OCI-LY1 (cell line): ENCODE results near the gene IFITM2.
"Not testable (repeated sequence)": the region's sequence is repeated elsewhere in the genome, so short reads cannot be mapped to it uniquely, and the experiment has no call there.

Experiments
- CTCF ChIP-seq: fragments of 200-600 bp; sonication (generic), shearing (Covaris generic); IDR thresholded peaks from 2 replicates; pipeline ENCODE4 v1.5.1; 2017; ENCODE audit warnings: mild to moderate bottlenecking, antibody characterized with exemption, low read length, moderate library complexity, mixed read lengths
- EZH2 ChIP-seq: fragments of 200-600 bp; sonication (generic), shearing (Covaris generic); IDR thresholded peaks from 2 replicates; pipeline ENCODE4 v1.8.0; 2017; ENCODE audit warnings: borderline replicate concordance, mixed run types, mild to moderate bottlenecking, antibody characterized with exemption, low read length, moderate library complexity, mixed read lengths

DNA sequence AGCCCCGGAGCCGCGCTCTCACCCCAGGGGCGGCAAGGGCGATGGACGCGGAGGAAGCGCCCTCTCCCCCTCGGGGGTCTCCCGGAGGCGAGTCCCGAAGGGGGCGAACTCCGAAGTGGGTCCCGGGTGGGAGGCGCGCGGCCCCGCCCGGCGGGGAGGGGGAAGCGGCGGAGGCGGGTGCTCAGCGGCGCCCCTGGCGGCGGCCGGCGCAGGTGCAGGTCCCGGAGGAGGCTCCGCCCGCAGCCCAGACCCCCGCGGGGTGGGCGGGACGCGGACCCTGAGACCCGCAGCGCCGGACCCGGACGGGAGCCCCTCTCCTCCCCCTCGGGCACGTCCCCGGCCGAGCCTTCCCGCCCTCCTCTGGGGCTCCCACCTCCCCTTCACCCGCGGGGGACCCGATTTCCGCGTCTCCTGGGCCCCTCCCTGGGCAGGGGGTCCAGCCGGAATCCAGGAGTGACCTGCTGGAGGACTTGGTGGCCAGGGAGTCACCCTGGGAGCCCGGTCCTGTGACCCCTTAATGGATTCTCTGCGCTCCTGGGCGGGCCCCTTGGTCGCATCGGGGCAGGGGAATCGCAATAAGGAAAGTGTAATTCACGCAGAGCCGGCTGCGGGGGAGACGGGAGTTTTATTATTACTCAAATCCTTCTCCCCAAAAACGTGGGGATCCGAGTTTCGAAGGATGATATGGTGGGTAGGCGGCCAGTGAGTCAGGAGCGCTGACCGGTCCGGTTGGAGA, 3.6 kb downstream of the IFITM2 start:
- TF ChIP-seq CTCF, EZH2: not testable (repeated sequence)
